Measurements from ENCODE around the gene MXRA8.

The MXRA8 gene

GRCh38 chr1:1333551-1334241 is 24.7 kb downstream of the MXRA8 start:
- FAIRE-seq, result no peak

GRCh38 chr1:1332774-1333480 is 25.4 kb downstream of the MXRA8 start:
- FAIRE-seq, result no peak

DNA sequence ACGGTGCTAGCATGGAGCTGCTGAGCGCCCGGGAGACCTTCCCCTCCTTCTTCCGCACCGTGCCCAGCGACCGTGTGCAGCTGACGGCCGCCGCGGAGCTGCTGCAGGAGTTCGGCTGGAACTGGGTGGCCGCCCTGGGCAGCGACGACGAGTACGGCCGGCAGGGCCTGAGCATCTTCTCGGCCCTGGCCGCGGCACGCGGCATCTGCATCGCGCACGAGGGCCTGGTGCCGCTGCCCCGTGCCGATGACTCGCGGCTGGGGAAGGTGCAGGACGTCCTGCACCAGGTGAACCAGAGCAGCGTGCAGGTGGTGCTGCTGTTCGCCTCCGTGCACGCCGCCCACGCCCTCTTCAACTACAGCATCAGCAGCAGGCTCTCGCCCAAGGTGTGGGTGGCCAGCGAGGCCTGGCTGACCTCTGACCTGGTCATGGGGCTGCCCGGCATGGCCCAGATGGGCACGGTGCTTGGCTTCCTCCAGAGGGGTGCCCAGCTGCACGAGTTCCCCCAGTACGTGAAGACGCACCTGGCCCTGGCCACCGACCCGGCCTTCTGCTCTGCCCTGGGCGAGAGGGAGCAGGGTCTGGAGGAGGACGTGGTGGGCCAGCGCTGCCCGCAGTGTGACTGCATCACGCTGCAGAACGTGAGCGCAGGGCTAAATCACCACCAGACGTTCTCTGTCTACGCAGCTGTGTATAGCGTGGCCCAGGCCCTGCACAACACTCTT is 26.2 kb downstream of the MXRA8 start:
- FAIRE-seq, result no peak

DNA sequence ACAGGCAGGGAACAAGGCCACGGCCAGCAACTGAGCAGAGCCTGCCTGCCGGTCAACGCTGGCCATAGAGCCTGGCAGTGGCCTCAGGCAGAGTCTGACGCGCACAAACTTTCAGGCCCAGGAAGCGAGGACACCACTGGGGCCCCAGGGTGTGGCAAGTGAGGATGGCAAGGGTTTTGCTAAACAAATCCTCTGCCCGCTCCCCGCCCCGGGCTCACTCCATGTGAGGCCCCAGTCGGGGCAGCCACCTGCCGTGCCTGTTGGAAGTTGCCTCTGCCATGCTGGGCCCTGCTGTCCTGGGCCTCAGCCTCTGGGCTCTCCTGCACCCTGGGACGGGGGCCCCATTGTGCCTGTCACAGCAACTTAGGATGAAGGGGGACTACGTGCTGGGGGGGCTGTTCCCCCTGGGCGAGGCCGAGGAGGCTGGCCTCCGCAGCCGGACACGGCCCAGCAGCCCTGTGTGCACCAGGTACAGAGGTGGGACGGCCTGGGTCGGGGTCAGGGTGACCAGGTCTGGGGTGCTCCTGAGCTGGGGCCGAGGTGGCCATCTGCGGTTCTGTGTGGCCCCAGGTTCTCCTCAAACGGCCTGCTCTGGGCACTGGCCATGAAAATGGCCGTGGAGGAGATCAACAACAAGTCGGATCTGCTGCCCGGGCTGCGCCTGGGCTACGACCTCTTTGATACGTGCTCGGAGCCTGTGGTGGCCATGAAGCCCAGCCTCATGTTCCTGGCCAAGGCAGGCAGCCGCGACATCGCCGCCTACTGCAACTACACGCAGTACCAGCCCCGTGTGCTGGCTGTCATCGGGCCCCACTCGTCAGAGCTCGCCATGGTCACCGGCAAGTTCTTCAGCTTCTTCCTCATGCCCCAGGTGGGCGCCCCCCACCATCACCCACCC is 27.0 kb downstream of the MXRA8 start, which contains the start of gene TAS1R3:
Gene TAS1R3 (plus strand): TSS at position 213 of the 898 bp plus-strand sequence. CDS start 66 bp downstream, at position 279.
- no peak for FAIRE-seq

- no peak for FAIRE-seq
These were observed 27.8 kb downstream of the MXRA8 start for GRCh38 chr1:1330366-1331067.

- FAIRE-seq, result no peak
These were observed 28.8 kb downstream of the MXRA8 start for GRCh38 chr1:1329304-1330210.

- no peak for FAIRE-seq
These were observed 30.1 kb downstream of the MXRA8 start for GRCh38 chr1:1328254-1328653.

DNA sequence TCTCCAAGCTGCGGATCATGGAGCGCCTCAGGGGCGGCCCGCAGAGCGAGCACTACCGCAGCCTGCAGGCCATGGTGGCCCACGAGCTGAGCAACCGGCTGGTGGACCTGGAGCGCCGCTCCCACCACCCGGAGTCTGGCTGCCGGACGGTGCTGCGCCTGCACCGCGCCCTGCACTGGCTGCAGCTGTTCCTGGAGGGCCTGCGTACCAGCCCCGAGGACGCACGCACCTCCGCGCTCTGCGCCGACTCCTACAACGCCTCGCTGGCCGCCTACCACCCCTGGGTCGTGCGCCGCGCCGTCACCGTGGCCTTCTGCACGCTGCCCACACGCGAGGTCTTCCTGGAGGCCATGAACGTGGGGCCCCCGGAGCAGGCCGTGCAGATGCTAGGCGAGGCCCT is 31.1 kb downstream of the MXRA8 start:
- no peak for FAIRE-seq

DNA sequence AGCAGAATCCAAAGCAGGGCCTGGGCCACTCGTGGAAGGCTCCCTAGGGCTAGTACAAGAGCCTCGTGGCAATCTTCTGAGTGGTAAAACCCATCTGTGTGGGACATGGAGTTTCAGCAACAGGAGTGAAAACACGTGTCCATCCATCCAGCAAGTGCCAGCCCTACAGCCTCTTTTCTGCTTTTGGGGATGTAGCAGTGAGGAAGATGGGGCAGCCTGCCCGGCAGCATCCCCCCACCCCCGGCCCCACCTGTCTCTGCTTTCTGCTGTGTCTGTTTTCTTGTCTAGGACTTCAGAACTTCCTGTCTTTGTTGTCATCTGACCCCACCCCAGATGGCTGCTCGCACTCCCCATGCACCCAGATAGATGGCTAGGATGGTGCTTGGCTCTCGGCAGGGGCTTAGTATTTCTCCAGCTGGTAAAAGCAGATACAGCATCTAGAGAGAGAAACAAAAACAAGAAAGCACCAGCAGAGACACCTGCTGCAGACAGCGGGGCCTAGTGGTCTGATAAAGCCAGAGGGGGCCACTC is 32.2 kb downstream of the MXRA8 start:
- no peak for FAIRE-seq

- FAIRE-seq, result no peak
These were observed 32.9 kb downstream of the MXRA8 start for GRCh38 chr1:1325288-1326074.

DNA sequence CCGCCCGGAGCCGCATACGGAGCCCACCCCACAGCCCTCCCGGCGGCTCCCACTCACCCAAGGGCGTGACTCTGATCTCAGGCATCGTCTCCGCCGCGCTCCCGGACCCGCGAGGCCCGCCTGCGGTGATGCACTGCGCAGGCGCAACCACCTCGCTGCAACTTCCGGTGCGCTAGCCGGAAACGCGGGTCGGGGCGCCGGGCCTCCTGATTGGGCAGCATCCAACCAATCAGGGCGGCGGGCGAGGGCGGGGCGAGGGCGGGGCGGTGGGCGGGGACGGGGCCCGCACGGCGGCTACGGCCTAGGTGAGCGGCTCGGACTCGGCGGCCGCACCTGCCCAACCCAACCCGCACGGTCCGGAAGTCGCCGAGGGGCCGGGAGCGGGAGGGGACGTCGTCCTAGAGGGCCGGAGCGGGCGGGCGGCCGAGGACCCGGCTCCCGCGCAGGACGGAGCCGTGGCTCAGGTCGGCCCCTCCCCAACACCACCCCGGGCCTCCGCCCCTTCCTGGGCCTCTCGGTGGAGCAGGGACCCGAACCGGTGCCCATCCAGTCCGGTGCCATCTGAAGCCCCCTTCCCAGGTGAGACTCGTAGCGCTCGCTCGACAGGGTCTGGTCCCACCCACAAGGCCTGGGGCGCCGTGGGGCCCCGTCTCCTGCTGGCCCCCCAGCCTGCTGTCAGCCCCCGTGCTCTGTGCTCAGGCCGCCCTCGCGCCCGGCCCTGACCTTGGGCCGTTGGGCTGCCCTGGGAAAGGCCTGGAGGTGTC is 33.6 kb downstream of the MXRA8 start, which contains the start of the genes CPTP and INTS11:
Gene CPTP (plus strand): TSS at position 279 of the 764 bp plus-strand sequence. CDS start 2,109 bp downstream, outside the sequence.
Gene INTS11 (minus strand): TSS at position 137 of the 764 bp plus-strand sequence. CDS start 52 bp downstream, at position 85.
- no peak for FAIRE-seq

DNA sequence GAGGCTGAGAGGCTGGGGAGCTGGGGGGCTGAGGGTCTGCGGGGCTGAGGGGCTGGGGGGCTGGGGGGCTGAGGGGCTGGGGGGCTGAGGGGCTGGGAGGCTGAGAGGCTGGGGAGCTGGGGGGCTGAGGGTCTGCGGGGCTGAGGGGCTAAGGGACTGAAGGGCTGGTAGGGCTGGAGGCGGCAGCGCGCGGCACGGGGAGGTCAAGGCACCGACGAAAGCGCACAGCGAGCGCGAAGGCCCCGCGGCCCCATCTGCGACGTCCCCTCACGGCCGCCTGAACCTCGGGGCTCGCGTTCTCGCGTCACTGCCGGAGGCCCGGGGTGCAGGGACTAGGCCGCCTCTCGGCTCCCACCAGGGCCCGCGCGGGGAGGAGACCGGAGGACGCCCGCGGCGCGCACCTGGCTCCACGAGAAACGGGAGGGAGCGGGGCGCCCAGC is 34.3 kb downstream of the MXRA8 start:
- FAIRE-seq, result no peak

DNA sequence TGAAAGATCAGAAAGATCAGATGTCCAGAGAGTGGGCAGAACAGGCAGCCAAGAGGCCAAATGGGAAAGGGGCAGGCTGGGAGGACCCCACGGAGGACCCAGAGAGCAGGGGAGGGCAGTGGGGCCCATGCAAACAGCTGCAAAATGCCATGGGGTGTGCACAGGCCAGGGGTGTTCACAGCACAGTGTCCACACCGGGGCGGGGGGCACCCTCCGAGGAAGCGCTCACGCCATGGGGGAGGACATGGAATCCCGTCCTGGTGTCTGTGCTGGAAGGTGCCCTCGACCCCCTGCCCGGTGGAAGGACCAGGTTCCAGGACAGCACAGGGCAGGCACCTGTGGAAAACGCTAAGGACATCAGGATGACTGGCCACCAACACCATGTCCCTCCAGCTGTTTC is 35.4 kb downstream of the MXRA8 start:
- no peak for FAIRE-seq

DNA sequence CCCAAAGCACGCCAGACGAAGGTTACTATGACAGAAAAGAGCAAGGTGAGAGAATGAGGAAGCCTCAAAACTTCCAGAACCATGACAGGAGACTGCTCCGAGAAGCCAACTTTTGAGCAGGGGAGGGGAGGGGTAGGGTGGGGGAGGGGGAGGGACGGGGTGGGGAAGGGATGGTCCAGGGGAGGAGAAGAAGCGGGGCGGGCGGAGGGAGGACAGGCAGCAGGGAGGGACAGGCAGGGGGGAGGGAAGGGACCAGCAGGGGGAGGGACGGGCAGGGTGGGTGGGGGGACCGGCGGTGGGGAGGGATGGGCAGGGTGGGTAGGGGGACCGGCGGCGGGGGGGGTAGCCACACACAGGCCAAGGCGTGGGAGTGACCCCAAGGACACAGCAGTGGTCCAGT is 35.9 kb downstream of the MXRA8 start:
- FAIRE-seq, result no peak

- no peak for FAIRE-seq
These were observed 36.9 kb downstream of the MXRA8 start for GRCh38 chr1:1321477-1321876.

DNA sequence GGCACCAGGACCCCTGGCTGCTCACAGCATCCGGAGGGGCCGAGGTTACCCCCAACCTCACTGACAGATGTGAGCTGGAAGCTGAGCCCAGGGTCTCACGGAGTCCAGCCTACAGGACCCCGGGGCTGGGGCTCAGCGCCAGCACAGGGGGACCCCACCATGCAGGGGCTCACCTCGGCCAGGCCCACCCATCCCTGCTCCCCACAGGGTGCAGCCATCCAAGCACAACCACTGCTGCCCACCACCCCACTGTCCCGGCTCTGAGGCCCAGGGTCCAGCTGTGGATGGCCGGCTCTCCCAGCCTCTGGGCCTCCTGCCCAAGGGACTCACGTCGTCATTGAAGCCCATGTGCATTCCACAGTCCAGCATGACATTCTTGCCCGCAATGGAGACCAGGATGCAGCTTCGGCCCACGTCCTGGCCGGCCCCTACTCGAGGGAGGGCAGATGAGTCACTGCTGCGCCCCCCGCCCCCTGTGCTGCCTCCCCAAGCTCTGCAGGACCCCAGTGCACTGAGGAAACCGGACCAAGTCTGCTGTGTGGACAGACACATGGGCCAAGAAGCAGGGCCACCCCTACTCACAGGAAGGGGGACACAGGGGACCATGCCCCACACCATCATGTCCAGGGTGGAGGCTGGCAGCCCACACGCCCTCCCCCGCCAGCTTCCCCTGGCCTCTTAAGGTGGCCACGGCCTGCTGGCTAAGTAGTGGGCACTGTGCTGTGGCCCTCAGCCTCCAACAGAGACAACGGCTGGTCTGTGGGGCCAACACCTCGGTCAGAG is 37.5 kb downstream of the MXRA8 start:
- no peak for FAIRE-seq

DNA sequence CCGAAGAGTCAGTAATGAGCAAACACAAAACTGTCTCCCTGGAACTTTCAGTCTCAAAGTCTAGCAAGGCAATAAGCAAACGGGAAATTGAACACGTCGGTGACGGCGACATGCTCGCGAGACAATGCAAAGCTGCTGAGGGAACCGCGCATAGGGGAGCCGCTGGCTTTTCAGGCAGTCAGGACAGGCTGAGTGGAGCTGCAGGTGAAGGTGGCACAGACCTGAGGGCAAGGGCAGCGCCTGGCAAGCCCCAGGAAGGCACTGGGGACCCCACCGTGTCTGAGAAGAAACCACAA is 38.8 kb downstream of the MXRA8 start:
- FAIRE-seq, result no peak

Data from TTC549 (cell line).